Lower leg skin (tissue), 3 donors: ENCODE data around the gene VWA8.

Experiments used
- POLR2A ChIP-seq, 2 donors: fragments of 450-650 bp; IDR thresholded peaks; one replicate each; pipeline ENCODE4 v1.6.1; 2016 to 2017; ENCODE audit warnings: antibody characterized with exemption in 2 of 2, mild to moderate bottlenecking in 1 of 2, moderate library complexity in 1 of 2
- TF ChIP-seq, protein P1 (sequence below), 3 donors: fragments of 450-650 bp; IDR thresholded peaks; one replicate each; pipeline ENCODE4 v1.5.1; 2016; ENCODE audit warnings: antibody characterized with exemption in 3 of 3, mild to moderate bottlenecking in 3 of 3, moderate library complexity in 2 of 3

DNA sequence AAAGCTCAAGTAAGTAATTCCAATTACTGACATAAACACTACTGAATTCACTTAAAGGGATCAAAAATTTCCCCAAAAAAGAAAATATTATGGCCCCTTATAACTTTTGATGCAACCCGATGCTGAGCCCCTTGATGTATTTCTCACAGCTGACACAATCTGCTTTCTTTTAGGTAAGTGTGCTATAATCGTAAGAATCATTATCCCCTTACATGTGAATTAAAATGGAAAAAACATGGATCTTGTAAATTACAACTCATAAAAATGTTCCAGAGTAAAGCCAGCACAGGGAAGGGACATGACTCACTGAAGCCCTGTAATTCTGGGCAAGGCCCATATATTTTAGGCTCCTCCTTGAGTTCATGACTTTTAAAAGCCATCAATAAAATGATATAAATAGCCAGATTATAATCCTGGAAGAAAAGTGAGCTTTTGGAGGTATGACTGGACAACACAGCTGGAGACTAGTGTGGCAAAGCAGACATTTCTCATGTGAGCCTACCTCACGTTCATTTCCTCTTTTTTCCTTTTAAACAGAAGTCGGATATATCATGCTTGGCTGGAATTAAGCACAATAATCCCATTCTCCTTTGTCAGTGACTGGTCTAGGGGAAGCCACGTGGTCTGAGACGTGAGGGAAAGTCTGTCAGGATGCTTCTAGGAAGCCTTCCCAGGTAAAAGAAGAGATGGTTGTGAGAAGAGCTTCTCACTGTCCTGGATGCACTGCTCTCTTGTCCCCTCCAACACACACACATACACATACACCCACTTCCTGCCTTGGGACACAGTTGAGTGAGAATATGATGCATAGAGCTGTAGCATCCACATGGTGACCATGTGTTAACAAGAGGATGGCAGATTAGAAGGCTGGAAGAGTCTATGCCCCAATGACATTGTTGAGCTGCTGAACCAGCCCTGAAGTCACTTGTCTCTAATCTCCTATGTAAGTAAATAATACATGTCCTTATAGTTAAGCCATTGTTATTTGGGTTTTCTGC lies 338.2 kb downstream of the VWA8 start:
- TF ChIP-seq, protein P1, sequence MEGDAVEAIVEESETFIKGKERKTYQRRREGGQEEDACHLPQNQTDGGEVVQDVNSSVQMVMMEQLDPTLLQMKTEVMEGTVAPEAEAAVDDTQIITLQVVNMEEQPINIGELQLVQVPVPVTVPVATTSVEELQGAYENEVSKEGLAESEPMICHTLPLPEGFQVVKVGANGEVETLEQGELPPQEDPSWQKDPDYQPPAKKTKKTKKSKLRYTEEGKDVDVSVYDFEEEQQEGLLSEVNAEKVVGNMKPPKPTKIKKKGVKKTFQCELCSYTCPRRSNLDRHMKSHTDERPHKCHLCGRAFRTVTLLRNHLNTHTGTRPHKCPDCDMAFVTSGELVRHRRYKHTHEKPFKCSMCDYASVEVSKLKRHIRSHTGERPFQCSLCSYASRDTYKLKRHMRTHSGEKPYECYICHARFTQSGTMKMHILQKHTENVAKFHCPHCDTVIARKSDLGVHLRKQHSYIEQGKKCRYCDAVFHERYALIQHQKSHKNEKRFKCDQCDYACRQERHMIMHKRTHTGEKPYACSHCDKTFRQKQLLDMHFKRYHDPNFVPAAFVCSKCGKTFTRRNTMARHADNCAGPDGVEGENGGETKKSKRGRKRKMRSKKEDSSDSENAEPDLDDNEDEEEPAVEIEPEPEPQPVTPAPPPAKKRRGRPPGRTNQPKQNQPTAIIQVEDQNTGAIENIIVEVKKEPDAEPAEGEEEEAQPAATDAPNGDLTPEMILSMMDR (IDR thresholded peaks at IDR 0.05) = no peak
- TF ChIP-seq POLR2A (IDR thresholded peaks at IDR 0.05) = no peak
